ENCODE results near the gene CYTL1.
A peak's percentile ranks its signal among the peaks of the same experiment; 100 is the strongest.
"Not testable (repeated sequence)": the region's sequence is repeated elsewhere in the genome, so short reads cannot be mapped to it uniquely, and the experiment has no call there.

CYTL1 gene, protein sequence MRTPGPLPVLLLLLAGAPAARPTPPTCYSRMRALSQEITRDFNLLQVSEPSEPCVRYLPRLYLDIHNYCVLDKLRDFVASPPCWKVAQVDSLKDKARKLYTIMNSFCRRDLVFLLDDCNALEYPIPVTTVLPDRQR

DNA sequence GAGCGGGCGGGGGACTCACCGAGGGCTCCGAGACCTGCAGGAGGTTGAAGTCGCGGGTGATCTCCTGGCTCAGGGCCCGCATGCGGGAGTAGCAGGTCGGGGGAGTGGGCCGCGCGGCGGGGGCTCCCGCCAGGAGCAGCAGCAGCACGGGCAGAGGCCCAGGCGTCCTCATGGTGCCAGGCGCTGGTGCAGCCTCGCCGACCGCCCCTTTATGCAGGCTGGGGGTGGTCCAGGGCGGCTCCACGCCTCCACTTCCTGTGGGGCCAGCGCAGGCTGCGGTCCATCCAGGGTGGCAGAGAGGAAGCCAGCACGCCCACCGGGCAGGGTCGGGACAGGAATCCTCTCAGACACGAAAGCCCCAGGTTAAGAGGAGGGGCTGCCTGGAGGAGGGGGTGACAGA, at the start of gene CYTL1:
Gene CYTL1 (minus strand): TSS at position 185 of the 400 bp plus-strand sequence. CDS start 13 bp downstream, at position 172.
- no peak for DNase-seq (ENCODE audit: low read depth in 4 of 4, low spot score in 1 of 4)

DNA sequence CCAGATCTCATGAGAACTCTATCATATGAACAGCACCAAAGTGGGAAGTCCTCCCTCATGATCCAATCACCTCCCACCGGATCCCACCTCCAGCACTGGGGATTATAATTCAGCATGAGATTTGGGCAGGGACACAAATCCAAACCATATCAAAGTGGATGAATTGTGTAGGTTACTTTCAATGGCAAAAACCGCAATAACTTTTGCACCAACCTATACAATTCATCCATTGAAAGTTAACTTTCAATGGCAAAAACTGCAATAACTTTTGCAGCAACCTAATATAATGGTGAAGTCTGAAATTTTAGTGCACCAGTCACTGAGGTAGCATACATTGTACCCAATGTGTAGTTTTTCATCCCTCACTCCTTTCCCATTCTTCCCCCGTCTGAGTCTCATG, 48.6 kb upstream of the CYTL1 start:
- no peak for DNase-seq (ENCODE audit: low read depth in 4 of 4, low spot score in 1 of 4)

DNA sequence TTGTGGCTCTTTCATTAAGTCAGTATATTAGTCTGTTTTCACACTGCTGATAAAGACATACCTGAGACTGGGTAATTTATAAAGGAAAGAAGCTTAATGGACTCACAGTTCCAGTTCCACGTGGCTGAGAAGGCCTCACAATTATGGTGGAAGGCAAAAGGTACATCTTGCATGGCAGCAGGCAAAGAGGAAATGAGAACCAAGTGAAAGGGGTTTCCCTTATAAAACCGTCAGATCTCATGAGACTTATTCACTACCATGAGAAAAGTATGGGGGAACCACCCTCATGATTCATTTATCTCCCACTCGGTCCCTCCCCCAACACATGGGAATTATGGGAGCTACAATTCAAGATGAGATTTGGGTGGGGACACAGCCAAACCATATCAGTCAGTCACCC, 47.7 kb upstream of the CYTL1 start:
- DNase-seq (ENCODE audit: low read depth in 4 of 4, low spot score in 1 of 4) = not testable (repeated sequence)

DNA sequence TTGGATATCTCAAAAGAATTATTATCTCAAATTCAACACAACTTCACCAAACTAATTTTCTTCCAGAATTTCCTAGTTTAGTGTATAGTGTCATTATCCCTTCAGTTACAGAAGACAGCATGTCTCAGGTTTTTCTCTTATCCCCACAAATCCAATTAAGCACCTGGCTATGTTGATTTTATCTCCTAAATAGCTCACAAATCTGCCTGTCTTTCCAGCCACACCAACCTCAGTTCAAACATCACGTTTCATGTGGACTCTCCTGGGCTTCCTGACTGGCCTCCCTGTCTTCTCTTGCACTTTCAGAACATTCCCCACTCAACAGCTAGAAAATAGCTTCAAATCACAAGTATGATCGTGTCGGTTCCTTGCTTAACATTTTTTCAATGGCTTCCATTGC, 46.8 kb upstream of the CYTL1 start:
- no peak for DNase-seq (ENCODE audit: low read depth in 4 of 4, low spot score in 1 of 4)

DNA sequence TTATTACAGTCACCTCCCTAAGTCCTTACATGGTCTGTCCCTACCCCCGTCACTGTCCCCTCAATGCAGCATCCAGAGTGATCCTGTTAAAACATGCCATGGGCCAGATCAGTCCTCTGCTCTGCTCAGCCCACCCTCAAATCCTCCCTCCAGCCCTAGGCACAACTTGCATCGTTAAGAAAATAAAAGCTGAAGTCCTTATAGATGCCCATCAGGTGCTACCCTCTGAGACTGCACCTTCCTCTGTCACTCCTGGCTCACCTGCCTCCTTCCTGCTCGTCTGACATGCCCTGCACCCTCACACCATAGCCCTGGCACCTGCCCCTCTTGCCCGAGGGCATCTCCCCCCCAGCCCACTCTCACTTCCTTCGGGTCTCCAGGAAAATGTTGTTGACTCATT, 36.2 kb upstream of the CYTL1 start:
- no peak for DNase-seq (ENCODE audit: low read depth in 4 of 4, low spot score in 1 of 4)

DNA sequence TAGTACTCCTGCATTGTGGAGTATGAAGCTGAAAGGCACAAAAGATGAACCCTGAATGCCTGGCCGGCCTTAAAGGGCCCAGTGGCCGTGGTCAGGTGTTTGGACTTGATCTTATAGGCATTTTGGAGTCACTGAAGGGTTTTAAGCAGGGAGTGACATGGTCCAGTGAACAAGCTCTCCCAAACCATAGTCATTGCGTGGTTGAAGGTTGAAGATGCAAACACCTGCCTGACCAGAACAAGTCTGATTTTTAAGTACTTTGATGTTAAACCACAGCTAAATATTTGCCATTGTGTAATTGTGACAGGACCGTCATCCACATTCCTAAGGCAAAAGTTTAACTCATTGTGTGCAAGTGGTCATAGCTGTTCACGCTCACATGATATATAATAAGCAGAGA, 35.3 kb upstream of the CYTL1 start:
- no peak for DNase-seq (ENCODE audit: low read depth in 4 of 4, low spot score in 1 of 4)

DNA sequence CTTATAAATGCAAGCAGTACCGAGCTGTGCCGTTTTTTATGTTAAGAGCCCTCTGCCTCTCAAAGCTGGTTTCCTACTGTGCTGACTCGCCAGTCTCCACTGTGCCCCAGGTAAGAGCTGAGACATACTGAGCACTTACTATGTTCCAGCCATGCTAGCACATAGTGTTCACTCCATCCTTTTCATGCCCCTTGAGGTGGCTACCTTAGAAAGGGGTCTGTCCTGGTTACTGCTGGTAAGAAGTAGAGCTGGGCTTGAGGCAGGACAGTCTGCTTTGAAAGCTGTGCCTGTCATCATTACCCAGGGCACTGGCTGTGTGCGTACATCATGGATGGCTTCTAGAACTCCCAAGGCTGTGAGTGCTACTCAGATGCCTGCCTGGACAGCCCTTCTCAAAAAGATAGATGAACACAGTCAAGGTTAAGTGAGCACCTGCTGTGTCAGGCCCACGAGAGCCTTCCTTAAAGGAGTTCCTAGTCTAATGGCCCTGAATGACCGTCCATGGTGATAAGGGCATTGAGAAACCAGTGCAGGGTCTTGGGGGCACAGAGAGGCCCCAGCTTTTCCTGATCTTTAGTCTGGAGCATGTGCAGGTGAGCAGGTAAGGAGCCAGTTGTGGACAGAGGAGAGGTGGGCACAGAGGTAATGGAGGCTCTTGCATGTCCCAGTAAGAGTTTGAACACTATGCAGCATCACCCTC, 33.6 kb upstream of the CYTL1 start:
- DNase-seq (ENCODE audit: low read depth in 4 of 4, low spot score in 1 of 4) = no peak

DNA sequence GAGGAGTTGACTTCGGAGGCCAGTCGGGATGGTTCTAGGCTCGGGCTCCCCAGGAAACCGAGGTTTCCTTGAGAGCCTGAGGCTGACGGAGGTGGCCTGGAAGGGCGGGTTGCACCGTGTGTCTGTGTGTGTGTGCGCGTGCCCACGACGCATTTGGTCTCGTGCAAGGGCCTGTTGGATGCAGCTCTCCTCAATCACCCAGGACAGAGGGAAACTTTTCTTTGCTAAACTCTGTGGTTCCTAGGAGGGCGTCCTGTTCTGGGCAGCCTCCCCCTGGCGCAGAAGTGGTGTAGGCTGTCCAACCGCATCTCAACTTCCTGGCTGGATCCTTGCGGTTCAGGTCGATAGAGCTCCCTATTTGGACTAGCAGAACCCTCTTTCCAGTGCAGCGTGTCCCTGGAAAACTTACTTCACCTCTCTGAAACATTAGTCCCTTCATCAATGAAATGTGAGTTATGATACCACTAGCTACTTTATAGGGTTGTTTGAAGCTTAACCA, 33.0 kb upstream of the CYTL1 start:
- no peak for DNase-seq (ENCODE audit: low read depth in 4 of 4, low spot score in 1 of 4)

DNA sequence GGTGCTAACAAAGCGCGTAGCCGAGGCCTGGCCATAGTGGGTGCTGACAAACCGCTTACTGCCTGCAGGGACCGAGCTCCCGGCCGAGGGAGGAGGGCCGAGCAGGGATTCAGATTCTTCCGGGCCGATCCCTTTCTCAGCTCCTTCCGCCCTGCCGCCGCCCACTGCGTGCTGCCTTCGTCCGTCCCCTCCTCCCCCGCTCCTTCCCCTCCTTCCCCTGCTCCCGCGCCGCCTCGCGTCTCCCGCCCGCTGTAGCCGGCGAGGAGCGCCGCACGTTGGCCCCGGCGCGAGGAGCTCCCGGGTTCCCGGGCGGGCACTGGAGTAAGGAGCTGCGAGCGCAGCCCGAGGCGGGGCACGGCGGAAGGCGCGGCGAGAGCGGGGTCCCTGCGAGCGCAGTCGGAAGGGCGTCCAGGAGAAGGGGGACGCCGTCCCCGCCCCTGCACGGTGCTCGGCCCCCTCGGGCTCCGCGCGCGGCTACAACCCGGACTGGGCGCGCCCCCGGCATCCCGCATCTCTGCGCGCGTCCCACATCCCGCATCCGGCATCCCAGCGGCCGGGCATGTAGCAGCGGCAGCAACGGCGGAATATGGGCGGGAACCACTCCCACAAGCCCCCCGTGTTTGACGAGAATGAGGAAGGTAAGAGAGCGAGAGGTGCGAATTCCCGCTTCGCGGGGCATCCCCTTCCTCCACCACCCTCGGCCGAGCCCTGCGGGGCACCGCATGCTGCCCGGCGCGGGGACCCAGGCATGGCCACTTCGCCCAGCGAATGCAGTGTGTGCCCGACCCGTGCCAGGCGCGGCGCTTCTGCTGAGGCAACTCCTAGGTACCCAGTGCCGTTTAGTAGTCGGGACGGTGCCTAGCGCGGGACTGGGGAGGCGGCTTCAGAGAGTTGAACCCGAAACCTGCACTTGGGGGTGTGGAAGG, 32.3 kb upstream of the CYTL1 start, which contains the start of gene STK32B:
Gene STK32B (plus strand): TSS at position 203 of the 926 bp plus-strand sequence.
- DNase-seq (ENCODE audit: low read depth in 4 of 4, low spot score in 1 of 4) = peak in 1 of 4 experiments; percentile 4

DNA sequence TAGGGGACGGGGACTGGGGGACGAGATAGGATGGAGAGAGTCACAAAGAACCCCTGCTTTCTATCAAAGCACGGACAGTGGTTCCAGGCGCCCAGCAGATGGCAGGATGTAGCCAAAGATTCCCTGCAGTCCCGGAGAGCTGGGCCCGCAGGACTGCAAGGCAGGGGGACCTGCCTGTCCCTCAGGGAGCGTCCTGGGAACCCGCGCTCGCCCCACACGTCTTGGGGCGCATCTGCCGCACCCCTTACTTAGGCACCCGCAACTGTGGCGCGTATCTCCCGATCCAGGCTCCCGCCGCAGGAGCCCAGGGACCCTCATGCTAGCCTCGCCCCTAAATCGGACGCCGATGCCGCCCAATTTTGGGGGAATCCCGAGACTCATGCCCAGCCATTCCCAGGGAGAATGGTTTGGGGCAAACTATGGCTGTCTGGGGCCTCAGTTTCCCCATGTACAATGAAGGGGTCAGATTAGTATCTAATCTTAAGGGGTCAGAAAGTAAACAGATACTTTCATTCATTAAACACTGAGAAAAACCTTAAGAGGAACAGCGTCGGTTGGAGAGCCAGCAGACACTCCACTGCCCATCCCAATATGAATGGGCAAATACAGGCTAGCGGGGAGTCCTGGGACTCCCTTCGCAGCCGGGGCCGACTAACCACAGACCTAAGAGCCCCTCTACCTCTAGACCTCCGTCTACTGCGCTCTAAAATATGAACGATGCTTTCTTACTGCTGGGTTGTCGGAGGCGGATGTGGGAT, 31.4 kb upstream of the CYTL1 start:
- no peak for DNase-seq (ENCODE audit: low read depth in 4 of 4, low spot score in 1 of 4)

DNA sequence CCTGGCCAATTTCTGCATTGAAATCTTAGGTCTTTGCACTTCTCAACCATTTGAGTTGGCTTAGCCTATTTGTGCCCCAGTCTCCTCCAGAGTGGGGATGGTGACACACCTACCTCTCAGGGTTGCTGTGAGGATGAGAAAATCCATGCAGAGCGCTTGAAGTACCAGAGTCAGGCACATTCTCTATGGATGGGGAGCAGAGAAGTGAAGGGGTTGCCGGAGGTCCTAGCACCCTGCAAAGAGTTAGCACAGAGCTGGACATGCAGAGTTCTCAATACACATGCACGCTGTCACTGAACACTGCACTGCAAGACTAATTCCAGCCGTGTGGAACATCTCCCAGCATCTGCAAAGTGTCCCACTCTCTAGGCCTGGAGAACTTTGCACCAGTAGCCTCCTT, 29.5 kb upstream of the CYTL1 start:
- DNase-seq (ENCODE audit: low read depth in 4 of 4, low spot score in 1 of 4) = no peak

DNA sequence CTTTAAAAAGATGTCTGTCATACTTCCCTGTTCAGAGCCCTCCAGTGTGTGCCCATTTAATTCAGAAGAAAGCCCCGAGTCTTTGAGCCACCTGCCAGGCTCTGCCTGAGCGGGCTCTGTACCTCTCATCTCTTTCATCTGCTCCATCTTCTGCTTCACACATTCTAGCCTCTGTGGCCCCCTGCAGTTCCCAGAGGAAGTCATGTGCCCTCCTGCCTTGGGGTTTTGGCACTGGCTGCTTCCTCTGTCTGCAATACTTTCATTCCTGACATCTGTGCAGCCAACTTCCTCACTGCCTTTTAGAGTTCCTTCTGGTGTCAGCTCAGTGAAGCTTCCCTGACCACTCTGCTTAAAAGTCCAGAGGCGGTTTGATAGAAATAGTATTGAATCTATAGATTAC, 25.8 kb upstream of the CYTL1 start:
- DNase-seq (ENCODE audit: low read depth in 4 of 4, low spot score in 1 of 4) = no peak

DNA sequence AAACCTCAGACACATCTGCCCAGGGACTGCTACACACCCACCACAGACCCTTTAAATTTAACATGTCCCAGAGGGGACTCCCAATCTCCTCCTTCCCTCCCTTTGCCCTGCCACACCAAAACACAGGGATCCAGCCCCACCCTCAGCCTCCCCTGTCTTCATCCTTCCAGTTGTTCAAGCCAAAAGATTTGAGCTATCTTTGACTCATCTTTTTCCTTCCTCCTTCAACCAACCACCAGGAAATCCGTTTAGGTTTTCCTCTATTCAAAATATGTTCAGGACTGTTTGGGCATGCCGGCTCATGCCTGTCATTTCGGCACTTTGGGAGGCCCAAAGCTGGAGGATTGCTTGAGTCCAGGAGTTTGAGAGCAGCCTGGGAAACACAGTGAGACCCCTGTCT, 25.1 kb upstream of the CYTL1 start:
- DNase-seq (ENCODE audit: low read depth in 4 of 4, low spot score in 1 of 4) = no peak

DNA sequence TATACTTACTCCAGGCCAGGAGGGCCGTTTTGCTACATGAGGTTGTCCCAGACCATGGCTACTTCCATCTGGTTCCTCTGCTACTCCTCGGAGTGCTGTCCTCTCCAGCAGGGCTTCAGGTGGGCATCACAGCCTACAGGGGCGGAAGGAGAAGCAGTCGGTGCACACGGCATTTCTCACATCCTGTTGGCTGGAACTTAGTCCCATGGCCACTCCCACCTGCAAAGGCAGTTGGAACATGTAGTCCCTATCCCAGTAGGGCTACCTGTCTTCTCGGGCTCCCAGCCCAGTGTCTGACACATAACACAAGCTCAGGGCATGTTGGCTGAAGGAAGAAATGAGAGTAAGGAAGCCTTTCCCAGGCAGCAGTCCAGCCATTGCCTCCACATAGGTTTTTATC, 24.3 kb upstream of the CYTL1 start:
- no peak for DNase-seq (ENCODE audit: low read depth in 4 of 4, low spot score in 1 of 4)

DNA sequence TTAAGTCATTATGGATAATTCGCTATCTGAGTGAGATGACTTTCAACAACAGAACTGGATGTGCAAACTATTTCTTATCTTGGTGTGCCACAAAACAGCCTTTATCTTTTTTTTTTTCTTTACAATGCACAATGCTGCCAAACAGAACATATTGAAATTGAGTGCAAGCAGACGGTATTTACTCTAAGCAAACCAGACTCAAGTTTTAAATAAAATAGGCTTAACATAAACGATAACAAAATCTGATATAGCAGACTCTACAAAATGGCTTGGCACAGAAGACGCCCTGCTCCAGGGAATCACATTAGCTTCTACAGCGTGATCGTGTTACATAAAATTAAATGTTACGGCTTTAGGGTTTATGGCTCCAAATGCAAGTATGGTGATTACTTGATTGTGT, 22.4 kb upstream of the CYTL1 start:
- no peak for DNase-seq (ENCODE audit: low read depth in 4 of 4, low spot score in 1 of 4)

DNA sequence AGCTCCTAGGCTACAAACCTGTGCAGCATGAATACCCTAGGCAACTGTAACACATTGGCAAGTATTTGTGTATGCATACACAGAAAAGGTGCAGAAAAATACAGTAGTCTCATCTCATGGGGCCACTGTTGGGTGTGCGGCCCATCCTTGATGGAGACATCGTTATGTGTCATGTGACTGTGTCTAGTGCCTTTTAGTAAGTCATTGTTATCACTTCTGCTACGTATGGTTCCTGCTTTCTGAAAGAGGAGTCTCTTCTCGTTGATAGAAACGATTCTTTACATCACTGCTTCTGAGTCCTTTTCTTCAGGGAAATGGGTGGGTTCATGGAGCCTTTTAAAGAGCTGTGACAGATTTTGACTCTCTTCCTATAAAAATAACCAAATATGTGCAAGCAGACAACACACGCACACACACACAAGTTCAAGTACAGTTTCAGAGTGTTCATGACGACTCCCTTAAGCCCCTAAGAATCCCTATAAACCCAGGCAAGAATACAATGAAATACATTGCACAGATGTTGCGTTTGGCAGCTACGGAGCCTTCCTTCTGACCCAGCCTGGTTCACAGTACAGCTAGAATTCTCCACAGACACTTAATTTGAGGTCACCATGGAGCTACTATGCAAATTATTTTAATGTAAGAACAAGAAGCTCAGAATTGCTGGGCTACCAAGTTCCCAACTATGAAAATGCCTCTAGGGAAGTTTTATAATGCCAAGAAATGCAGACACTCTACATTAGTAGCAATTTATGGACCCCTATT, 21.8 kb upstream of the CYTL1 start:
- no peak for DNase-seq (ENCODE audit: low read depth in 4 of 4, low spot score in 1 of 4)

DNA sequence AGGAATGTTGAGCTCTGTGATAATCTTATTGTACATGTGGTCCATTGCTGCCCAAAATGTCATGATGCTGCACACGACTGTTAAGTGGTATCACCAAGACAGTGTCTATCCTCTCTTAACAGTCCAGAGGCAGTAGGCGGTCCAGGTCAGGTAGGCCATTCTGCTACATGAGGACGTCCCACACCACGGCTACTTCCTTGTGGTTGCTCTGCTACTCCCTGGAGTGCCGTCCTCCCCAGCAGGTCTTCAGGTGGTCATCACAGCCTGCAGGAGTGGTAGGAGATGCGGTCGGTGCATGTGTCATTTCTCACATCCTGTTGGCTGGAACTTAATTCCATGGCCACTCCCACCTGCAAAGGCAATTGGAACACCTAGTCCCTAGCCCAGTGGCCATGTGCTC, 20.5 kb upstream of the CYTL1 start:
- no peak for DNase-seq (ENCODE audit: low read depth in 4 of 4, low spot score in 1 of 4)

DNA sequence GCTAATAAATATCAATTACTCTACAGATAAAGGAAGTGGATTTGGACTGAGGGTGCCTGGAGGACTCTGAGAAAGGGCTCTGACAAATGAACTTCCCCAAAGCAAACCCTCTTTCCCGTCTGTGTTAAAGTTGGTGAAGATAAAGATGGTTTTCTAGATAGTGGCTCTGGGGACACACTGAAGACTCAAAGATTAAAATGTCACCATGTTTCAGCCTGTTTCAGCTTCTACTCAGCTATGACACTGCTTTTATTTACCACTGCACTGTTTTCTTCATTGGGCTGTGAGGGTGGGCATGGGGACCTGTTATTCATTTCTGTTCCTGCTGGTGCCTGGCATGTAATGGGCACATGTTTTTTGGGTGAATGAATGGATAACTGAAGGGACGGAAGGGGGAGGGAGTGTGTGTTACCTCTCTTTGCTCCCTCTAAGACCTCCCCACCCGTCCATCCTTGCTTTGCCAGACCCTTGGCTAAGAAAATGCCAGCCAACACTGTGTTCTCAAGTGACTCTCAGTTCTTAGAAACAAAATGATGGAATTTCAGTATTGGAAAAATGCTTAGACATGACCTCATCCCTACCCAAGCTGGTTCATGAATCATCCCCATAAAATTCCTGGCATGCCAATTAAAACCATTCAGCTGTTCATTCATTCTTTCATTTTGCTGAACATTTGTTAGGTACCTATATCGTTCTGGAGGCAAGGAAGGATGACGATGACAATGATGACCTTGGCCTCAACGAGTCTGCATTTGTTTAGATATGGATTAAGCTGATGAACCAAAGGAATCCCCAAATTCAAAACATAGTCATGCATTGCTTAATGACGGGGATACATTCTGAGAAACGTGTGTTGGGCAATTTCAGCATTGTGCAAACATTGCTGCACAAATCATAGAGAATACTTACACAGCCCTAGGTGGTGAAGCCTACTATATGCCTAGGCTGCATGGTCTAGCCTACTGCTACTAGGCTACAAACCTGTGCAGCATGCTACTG, 18.6 kb upstream of the CYTL1 start:
- no peak for DNase-seq (ENCODE audit: low read depth in 4 of 4, low spot score in 1 of 4)

DNA sequence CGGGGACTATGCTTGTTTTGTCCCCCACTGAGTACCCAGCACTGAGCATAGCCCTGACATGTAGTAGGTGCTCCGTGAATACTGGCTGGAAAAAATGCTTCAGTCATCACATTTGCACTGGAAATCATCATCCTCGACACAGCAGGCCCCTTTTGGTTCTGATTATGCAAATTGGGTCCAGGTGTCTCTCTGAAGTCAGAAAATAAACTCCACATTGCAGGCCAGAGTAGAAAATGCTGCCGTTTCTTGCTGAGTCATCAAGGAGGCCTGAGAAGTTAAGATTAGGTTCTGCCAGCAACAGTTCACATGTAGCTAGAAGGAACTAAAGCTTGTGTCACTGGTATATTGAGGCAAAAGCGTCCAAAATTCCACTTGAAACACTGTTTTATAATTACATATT, 17.0 kb upstream of the CYTL1 start:
- DNase-seq (ENCODE audit: low read depth in 4 of 4, low spot score in 1 of 4) = no peak
